ENCODE data around the gene MYT1.
A peak's percentile ranks its signal among the peaks of the same experiment; 100 is the strongest.

MYT1 gene

DNA sequence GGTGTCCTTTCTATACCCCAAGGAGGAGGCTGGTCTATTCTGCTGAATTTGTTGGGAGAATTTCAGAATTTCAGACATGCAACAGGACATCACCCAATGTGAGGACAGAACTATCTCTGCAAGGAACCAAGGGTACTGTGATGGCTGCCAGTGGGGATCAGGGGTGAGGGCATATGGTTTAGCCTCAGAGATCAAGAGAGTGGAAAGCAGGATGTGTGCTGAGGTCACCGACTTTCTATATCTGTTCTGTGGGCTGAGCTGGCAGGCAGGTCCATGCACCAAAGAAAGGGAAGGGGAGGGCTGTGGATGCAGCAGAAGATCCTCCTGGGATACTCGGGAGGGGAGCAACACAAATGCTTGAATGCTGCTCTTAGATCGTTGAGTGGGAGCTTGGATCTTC is 28.8 kb downstream of the MYT1 start:
- DNase-seq (ENCODE audit: low spot score), result no peak

GRCh38 chr20:64194269-64194668 is 30.0 kb downstream of the MYT1 start:
- no peak for DNase-seq (ENCODE audit: low spot score)

DNA sequence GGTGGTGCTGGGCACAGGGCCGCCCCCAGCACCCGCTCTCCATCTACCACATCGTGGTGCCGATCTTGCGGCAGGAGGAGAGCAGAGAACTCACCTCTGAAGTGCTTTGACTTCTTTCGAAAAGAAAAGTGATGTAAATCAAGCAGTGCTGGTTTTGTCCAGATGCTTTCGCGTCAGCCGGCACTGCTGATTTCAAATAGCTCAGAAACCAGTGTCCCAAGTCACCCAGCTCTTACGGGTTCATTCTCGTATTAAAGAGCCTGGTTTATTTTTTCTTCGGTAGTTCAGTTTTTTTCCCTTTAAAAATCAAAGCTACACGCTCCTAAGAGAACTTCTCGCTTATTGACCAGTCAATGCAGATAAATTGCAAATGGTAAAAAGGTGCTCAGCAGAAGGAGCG is 32.1 kb downstream of the MYT1 start:
- no peak for DNase-seq (ENCODE audit: low spot score)

DNA sequence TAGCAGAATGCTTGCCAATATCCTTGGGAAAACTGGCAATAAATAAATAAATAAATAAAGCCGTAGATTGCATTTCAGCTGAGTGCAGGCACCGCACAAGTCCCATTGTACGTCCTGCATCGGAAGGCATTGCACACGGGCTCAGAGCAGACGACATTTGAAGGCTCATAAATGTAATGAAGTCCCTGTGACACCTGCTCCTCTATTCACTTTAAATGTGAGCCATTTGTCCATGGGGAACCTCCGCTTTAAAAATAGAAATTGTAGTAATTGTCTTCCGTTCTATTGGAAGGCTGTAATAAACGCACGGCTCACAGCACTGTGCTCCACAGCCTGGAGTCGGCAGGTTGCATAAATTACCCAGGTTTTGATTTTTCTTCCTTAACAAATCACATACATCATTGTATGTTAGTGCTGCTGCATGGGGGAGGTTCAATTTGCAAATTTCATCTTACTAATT is 32.6 kb downstream of the MYT1 start:
- no peak for DNase-seq (ENCODE audit: low spot score)

DNA sequence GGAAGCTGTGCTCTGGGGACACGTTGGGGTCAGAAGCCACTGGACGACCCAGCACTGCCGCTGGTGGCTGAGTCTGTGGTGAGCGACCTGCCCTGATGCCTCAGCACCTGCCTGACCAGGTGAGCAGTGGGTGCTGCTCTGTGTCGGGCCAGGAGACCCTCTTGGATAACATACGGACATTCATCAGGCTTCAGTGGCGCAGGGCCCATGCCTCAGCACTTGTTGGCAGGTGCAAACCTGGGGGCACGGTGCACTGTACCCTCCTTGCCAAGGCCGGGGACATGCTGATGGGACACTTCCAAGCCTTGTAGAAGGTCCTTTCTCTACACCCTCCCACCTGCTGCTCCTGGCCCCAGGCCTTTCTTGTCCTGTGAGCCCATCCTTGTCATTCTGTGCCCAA is 34.1 kb downstream of the MYT1 start:
- no peak for DNase-seq (ENCODE audit: low spot score)

GRCh38 chr20:64199395-64199794 is 35.1 kb downstream of the MYT1 start:
- no peak for DNase-seq (ENCODE audit: low spot score)

- no peak for DNase-seq (ENCODE audit: low spot score)
Observed at GRCh38 chr20:64200740-64201139, 36.5 kb downstream of the MYT1 start.

GRCh38 chr20:64201653-64202052 is 37.4 kb downstream of the MYT1 start:
- DNase-seq (ENCODE audit: low spot score), result no peak

- DNase-seq (ENCODE audit: low spot score), result no peak
Observed at GRCh38 chr20:64203037-64203777, 39.0 kb downstream of the MYT1 start.

DNA sequence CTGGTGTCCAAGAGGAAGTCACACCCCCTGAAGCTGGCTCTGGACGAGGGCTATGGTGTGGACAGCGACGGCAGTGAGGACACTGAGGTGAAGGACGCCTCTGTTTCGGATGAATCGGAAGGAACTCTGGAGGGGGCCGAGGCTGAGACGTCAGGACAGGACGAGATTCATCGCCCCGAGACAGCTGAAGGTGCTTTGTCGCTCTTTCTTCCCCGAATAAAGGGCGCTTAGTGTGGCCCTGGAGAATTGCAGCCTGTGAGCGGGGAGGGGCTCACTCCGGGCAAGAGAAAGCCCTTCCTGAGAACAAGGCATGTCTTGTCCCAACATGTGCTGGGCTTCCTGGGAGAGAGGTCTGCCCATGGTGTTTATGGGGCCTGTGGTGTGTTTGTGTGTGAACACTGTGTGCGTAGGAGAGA is 41.4 kb downstream of the MYT1 start:
- DNase-seq (ENCODE audit: low spot score), result no peak

DNA sequence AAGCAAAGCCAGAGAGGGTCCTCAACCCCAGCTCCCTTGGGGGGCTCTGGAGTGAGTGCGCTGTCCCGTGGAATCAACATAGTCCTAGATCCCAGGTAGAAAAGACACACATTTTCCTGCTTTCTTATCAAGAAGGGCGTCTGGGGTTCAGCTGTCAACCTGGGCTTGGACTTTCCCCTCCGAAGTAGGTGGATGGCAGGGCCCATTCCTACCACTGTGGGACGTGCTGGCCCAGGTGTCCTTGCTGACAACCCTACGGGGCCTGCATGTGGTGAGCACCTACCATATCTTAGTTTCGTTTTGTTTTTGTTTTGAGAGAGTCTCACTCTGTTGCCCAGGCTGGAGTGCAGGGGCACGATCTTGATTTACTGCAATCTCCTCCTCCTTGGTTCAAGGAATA is 42.4 kb downstream of the MYT1 start:
- no peak for DNase-seq (ENCODE audit: low spot score)

GRCh38 chr20:64207641-64208590 is 43.7 kb downstream of the MYT1 start:
- no peak for DNase-seq (ENCODE audit: low spot score)

DNA sequence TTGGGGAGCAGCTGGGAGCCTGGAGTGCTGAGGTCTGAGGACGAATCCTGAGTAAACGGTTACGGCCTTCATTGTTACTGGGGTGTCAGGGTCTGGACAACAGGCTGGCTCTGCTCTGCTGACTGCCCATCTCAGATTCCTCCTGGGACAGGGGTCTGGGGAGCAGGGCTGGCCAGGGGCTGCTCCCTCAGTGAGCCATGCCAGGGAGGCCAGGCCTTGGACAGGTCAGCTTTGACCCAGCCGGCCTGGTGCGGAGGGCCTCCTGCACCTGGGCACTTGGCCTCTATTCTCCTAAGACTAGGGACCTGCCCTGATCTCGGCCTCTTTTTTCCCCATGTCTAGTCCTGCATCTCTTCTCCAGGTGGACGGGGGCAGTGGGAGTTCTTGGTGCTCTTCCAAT is 44.9 kb downstream of the MYT1 start:
- DNase-seq (ENCODE audit: low spot score), result no peak

GRCh38 chr20:64210656-64211369 is 46.6 kb downstream of the MYT1 start:
- no peak for DNase-seq (ENCODE audit: low spot score)

DNA sequence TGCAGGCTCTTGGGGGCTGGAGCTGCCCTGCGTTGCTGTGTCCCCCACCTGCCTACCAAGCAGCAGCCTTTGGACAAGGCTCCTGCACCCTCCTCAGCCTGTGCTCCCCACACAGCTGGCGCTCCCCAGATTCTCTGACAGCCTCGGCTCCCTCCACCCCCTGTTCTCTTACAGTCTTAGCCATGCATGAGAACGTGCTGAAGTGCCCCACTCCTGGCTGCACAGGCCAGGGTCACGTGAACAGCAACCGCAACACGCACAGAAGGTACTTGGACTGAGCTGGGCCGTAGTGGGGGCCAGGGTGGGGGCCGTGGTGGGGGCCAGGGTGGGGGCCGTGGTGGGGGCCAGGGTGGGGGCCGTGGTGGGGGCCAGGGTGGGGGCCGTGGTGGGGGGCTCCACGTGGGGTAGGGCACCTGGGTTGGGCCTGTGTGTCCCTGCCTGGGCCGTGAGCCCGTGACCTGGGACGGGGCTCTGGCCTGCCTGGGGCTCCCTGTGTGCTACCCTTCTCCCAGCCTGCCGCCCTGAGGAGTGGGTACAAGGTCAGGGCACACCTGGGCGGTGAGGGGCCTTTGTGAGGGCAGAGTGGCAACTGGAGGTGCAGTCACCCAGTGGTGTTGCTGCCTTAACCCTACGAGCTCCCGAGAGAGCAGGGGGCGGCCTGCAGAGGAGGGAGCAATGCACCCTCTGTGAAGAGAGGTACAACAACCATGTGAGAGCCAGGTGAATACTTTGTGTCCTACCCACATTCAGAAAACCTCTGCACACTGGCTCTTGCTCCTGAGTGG is 47.8 kb downstream of the MYT1 start:
- DNase-seq (ENCODE audit: low spot score), result no peak

- peak; percentile 80 for DNase-seq (ENCODE audit: low spot score)
Observed at GRCh38 chr20:64212755-64213154, 48.5 kb downstream of the MYT1 start.

- DNase-seq (ENCODE audit: low spot score), result no peak
Observed at GRCh38 chr20:64214113-64214512, 49.9 kb downstream of the MYT1 start.

DNA sequence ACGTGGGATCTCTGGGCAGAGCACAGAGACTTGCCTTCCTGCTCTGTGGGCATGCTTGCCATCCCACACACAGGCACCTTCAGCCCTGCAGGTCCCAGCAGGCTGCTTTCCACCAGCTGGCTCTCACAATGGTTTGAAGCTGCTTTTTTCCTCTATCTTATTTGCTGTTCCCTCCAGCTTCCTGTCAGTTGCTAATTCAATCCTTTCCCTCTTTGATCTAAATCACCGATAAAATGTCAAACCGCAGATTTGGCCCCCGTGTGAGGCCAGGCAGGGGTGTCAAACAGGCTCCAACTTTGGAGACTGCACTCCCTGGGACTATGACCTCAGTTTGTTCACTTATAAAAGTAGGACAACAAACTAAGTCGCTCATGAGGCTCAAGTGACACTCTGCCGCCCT is 50.7 kb downstream of the MYT1 start:
- DNase-seq (ENCODE audit: low spot score), result no peak

- no peak for DNase-seq (ENCODE audit: low spot score)
Observed at GRCh38 chr20:64216036-64216435, 51.8 kb downstream of the MYT1 start.

DNA sequence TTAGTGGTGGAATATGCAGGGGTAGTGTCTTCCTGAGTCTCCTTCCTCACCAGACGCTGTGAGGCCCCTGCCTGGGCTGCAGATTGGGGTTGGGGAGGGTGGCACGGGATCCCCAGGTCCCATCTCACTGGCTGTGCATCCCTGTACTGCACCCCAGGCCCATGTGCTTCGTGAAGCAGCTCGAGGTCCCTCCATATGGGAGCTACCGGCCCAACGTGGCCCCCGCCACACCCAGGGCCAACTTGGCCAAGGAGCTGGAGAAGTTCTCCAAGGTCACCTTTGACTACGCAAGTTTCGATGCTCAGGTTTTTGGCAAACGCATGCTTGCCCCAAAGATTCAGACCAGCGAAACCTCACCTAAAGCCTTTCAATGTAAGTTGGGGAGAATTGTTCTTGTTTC is 52.7 kb downstream of the MYT1 start:
- DNase-seq (ENCODE audit: low spot score), result no peak

DNA sequence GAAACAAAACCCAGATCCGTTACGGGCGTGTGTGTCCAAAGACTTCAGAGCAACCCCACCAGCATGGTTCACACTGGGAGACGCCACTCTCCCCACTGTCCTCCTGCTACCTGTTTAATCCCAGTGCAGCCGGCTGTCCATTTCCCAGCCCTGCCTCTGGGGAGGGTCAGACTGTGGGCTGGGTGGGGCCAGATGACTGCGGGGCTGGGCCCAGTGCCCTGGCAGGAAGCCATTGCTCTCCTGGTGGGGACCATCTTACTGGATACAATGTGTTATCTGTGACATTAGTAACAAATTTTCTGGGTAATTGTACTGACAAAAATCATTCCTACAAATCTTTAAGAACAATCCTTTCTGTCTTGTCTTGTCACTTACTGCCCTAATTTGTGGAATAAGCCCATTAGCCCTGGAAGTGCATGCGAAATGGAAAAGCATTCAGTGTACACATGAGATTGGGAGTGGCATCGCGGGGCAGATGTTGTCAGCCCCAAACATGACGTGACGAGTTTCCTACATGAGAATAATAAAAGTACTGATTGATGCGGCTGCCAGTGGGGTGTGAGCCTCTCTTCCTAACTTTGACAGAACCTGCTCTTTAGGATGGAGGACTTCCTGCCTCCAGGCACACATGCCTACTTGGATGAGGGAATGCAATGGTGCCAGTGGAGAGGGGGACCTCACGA is 53.4 kb downstream of the MYT1 start:
- no peak for DNase-seq (ENCODE audit: low spot score)

All from GM03348 (cell line).